Natural killer cell (primary cell): ENCODE measurements around the gene AK1. TPM values are rescaled to one million over a fixed set of nuclear protein-coding genes. Genes with fewer than 3 reads are reported as not detected.

ENCODE experiments used
- ATAC-seq, 3 donors: fragments of 150-1000 bp in 2 of 3; fragments of 200-7000 bp in 1 of 3; cut with Tn5 transposase; 1 replicate in 1 of 3; 2 replicates in 2 of 3; pipeline ENCODE4 v1.10.0; 2021; ENCODE audit warnings: mild to moderate bottlenecking in 2 of 3, moderate library complexity in 2 of 3
- DNase-seq, 2 donors: peaks; one replicate each; pipeline versions ENCODE4 v3.0.0 to v3.0.0-alpha.2; 2013 to 2021; ENCODE audit warnings: mixed read lengths in 1 of 2
- H3K27ac ChIP-seq: one replicate; pipeline ENCODE4 v1.5.1; 2013; ENCODE audit warnings: mild to moderate bottlenecking, low read length
- H3K27me3 ChIP-seq: one replicate; pipeline ENCODE4 v1.6.1; 2013; ENCODE audit warnings: low read length; ENCODE audit not compliant: control insufficient read depth, insufficient read depth
- H3K36me3 ChIP-seq: one replicate; pipeline ENCODE4 v1.6.1; 2013; ENCODE audit warnings: low read length; ENCODE audit not compliant: control insufficient read depth, insufficient read depth
- H3K4me1 ChIP-seq: one replicate; pipeline ENCODE4 v1.6.1; 2013; ENCODE audit warnings: low read length; ENCODE audit not compliant: control insufficient read depth, insufficient read depth
- H3K4me3 ChIP-seq: one replicate; pipeline ENCODE4 v1.5.1; 2013; ENCODE audit warnings: low read length
- H3K9me3 ChIP-seq: one replicate; pipeline ENCODE4 v1.6.1; 2013; ENCODE audit warnings: low read length; ENCODE audit not compliant: control insufficient read depth, insufficient read depth
- H3K27ac Mint-ChIP-seq, 2 donors: one replicate each; pipeline ENCODE4 v1.8.0; 2022; ENCODE audit warnings: mild to moderate bottlenecking in 2 of 2, mixed read lengths in 2 of 2, moderate library complexity in 1 of 2
- H3K27me3 Mint-ChIP-seq, 2 donors: one replicate each; pipeline ENCODE4 v1.8.0; 2022; ENCODE audit warnings: low read depth in 2 of 2, mixed read lengths in 2 of 2
- H3K36me3 Mint-ChIP-seq: one replicate; pipeline ENCODE4 v1.8.0; 2022; ENCODE audit warnings: mixed read lengths
- H3K4me1 Mint-ChIP-seq, 2 donors: one replicate each; pipeline ENCODE4 v1.8.0; 2022; ENCODE audit warnings: mixed read lengths in 2 of 2
- H3K4me3 Mint-ChIP-seq: one replicate; pipeline ENCODE4 v1.8.0; 2022; ENCODE audit warnings: mild to moderate bottlenecking, moderate library complexity, mixed read lengths
- H3K9me3 Mint-ChIP-seq, 2 donors: one replicate each; pipeline ENCODE4 v1.8.0; 2022; ENCODE audit warnings: mixed read lengths in 2 of 2
- CTCF ChIP-seq: fragments of 200-600 bp; IDR thresholded peaks from one replicate; pipeline ENCODE4 v1.8.0; 2022; ENCODE audit warnings: antibody characterized with exemption
- WGBS: methylation state at CpG from one replicate; pipeline ENCODE4 v1.1.7; 2013; ENCODE audit warnings: missing lambda C conversion rate; ENCODE audit not compliant: insufficient coverage; 5-methylcytosine and 5-hydroxymethylcytosine counted together
- intact Hi-C: fragments of 100-400 bp; cut with micrococcal nuclease; formaldehyde crosslinking; loops from one replicate; pipeline ENCODE4 v1.14.2; 2022
- total RNA-seq, 4 donors: library from RNA; stranded (reverse); fragments of 120-200 nt in 1 of 4; gene quantifications; one replicate each; pipeline versions ENCODE4 v1.2.3 to v1.2.4, GENCODE V29; 2013 to 2022

Gene AK1
- total RNA-seq, 3 donors from 2014 or later (not counting 1 experiment from before 2014, with no cell fraction given): 47.3 to 76.3 (median 54.2) TPM

- no peak overlapping the region for H3K27ac ChIP-seq
- H3K36me3 ChIP-seq: no peaks in the 10 kb centered on the region
- H3K9me3 ChIP-seq: no peaks in the 10 kb centered on the region
- TF ChIP-seq CTCF: no peak
- Mint-ChIP-seq H3K4me3 (no peak overlapping the region), H3K27me3 (no peaks in the 10 kb centered on the region), H3K36me3 (no peaks in the 10 kb centered on the region), H3K27ac (peak overlapping the region in 1 of 2 donors; percentile 27), H3K9me3 (no peaks in the 10 kb centered on the region), H3K4me1 (peaks cover 8 to 20% of the 10 kb centered on the region in 2 donors)
- no peak overlapping the region for H3K4me3 ChIP-seq
- no peak for ATAC-seq
- no peak for DNase-seq
- WGBS: 72% methylated on average over 8 of the region's 8 CpGs
- intact Hi-C loops: no loop called here
- H3K4me1 ChIP-seq: peaks cover 10% of the 10 kb centered on the region
- no peaks in the 10 kb centered on the region for H3K27me3 ChIP-seq
Measured at GRCh38 chr9:127878652-127879390, 1.3 kb upstream of the AK1 start.

- peaks cover 8% of the 10 kb centered on the region for H3K4me1 ChIP-seq
- no peak for TF ChIP-seq CTCF
- H3K36me3 Mint-ChIP-seq: no peaks in the 10 kb centered on the region
- H3K27ac ChIP-seq: no peak overlapping the region
- H3K4me3 Mint-ChIP-seq: peak overlapping the region; percentile 52
- H3K4me3 ChIP-seq: no peak overlapping the region
- ATAC-seq: no peak
- peak overlapping the region; percentile 27 to 54 for H3K27ac Mint-ChIP-seq
- H3K9me3 ChIP-seq: no peaks in the 10 kb centered on the region
- no peaks in the 10 kb centered on the region for H3K27me3 ChIP-seq
- H3K4me1 Mint-ChIP-seq: peaks cover 8 to 20% of the 10 kb centered on the region in 2 donors
- no peaks in the 10 kb centered on the region for H3K27me3 Mint-ChIP-seq
- no peak for DNase-seq
- 89% methylated on average over 18 of the region's 18 CpGs for WGBS
- H3K36me3 ChIP-seq: no peaks in the 10 kb centered on the region
- H3K9me3 Mint-ChIP-seq: no peaks in the 10 kb centered on the region
- intact Hi-C loops: no loop called here
Measured at GRCh38 chr9:127878001-127878651, 651 bp upstream of the AK1 start.

- DNase-seq (no peak), ATAC-seq (peak in 1 of 3 donors; percentile 20)
- Mint-ChIP-seq H3K27ac (no peak overlapping the region), H3K27me3 (no peaks in the 10 kb centered on the region), H3K4me1 (peaks cover 8 to 9% of the 10 kb centered on the region in 2 donors), H3K4me3 (peak overlapping the region; percentile 40), H3K36me3 (no peaks in the 10 kb centered on the region), H3K9me3 (no peaks in the 10 kb centered on the region)
- 47% methylated on average over 26 of the region's 26 CpGs for WGBS
- TF ChIP-seq CTCF: no peak
- H3K9me3 ChIP-seq: no peaks in the 10 kb centered on the region
- intact Hi-C loops: no loop called here
- no peak overlapping the region for H3K4me3 ChIP-seq
- H3K4me1 ChIP-seq: peaks cover 8% of the 10 kb centered on the region
- no peaks in the 10 kb centered on the region for H3K27me3 ChIP-seq
- H3K36me3 ChIP-seq: no peaks in the 10 kb centered on the region
- H3K27ac ChIP-seq: no peak overlapping the region
Measured at GRCh38 chr9:127876764-127877562, 512 bp downstream of the AK1 start.
